HG03196 (cell line): Measurements from ENCODE around the gene ANKRD13A.
"Not testable (repeated sequence)": the region's sequence is repeated elsewhere in the genome, so short reads cannot be mapped to it uniquely, and the experiment has no call there.

Experiments
- ATAC-seq: cut with Tn5 transposase; IDR thresholded peaks from one replicate; pipeline ENCODE4 v1.9.1; 2021; ENCODE audit not compliant: unreplicated experiment

The ANKRD13A gene

DNA sequence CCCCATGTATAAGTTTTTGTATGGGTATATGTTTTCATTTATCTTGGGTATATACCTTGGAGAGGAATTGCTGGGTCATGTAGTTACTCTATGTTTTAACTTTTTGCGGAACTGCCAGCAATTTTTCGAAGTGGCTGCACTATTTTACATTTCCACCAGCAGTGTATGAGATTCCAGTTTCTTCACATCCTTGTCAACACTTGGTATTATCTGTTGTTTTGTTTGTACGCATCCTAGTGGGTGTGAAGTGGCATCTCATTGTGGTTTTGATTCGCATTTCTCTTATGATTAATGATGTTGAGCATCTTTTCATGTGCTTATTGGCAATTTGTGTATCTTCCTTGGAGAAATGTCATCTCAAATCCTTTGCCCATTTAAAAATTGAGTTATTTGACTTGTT, 6.9 kb downstream of the ANKRD13A start:
- ATAC-seq = no peak

DNA sequence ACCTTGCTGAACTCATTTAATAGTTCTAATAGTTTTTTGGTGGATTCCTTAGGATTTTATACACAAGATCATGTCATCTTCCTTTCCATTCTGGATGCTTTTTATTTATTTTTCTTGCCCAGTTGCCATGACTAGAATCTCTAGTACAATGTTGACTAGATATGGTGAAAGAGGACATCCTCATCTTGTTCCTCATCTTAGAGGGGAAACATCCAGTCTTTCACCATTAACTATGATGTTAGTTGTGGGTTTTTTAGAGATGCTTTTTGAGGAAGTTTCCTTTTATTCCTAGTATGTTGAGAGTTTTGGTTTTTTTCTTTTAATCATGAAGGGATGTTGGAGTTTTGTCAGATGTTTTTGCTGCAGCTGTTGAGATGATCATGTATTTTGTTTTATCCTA, 8.7 kb downstream of the ANKRD13A start:
- no peak for ATAC-seq

DNA sequence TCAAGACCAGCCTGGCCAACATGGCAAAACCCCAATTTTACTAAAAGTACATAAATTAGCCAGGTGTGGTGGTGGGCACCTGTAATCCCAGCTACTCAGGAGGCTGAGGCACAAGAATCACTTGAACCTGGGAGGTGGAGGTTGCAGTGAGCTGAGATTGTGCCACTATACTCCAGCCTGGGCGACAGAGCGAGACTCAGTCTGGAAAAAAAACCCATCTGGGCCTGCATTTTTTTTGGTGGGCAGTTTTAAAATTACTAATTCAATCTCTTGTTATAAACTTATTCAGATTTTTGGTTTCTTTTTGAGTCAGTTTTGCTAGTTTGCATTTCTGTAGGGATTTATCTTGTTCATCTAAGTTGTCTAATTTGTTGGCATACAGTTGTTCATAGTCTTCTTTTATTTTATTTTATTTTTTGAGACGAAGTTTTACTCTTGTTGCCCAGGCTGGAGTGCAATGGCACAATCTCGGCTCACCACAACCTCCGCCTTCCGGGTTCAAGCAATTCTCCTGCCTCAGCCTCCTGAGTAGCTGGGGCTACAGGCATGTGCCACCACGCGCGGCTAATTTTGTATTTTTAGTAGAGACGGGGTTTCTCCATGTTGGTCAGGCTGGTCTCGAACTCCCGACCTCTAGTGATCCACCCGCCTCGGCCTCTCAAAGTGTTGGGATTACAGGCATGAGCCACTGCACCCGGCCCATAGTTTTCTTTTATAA, 9.6 kb downstream of the ANKRD13A start:
- not testable (repeated sequence) for ATAC-seq

DNA sequence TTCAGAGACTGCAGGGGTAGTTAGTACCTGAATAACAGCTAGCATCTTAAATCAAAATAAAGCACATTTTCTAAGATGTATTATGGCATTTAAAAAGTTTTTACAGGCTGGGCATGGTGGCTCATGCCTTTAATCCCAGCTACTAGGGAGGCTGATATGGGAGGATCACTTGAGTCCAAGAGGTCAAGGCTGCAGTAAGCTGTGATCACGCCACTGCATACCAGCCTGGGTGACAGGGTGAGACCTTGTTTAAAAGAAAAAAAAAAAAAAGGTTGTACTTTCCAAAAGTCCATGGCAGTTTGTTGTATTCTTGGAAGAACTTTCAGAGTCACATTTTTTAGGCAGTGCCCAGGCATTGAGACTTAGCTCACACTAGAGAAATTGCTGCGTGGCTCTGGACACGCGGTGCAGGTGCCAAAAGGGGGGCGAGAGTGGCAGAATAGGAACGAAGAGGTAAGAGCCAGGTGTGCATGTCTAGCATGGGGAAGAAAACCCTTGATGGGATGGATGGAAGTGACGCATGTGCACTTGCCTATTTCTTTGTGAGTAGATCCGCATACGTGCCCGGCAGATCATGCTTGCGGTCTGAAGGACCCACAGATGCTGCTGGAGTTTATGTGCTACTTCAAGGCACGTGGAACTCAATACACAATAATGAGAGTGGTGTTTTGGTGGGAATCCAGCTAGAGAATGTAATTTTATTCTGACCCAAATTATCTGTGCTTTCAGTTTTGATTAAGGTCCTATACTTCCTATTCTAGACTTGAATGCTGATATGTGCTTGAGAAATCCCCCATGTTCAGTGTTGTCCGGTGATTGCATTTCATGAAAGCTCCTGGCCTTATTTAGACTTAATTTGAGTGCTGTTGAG, 11.9 kb downstream of the ANKRD13A start:
- peak; percentile 47 for ATAC-seq

DNA sequence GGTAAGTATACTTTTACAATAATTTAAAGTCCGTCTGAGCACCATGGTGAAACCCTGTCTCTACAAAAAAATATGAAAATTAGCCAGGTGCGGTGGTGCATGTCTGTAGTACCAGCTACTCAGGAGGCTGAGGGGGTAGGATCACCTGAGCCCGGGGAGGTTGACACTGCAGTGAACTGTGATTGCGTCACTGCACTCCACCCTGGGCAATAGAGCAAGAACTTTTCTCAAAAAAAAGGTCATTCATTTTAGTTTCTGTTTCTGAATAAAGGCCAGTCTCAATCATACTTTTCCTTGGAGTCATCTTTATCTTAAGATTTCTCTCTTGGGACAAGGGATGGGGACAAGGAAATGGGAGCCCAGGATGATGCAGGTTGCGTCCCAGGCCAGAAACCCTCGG, 12.9 kb downstream of the ANKRD13A start:
- peak; percentile 58 for ATAC-seq

DNA sequence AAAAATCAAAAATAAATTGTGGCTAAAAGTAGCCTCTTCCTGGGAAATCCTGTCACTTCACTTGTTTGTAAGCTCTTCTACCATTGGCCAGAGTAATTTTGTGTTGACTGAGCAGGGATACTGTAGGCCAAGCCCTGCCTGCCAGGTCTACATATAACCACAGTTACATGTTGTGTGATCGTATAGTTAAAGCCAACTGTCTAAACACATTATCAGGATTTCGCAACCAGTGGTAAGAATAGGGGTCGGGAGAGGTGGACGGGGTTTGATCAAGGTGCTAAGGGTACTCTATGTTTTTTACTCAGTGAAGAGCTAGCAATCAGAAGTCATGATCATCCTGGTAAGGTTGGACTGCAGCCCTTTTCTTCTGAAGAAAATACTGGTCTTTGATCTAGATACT, 13.4 kb downstream of the ANKRD13A start:
- ATAC-seq = no peak

DNA sequence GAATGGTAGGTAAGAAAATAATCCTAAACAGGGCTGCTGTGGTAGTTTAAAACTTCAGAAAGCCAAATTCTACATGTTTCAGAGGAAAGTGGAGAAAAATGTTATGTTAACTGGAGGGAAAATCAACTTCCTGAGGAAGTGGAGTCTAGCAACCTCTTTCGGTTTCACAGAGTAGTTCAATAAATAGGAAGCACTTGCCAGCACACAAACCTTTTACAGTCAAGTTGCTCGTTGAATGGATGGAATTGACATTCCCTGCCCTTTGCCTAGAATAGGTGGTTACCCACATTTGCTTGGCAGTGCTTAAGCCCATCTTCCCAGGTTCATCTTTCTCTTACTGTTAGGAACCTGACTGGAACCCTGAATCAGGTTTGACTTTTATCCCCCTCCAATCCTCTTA, 15.9 kb downstream of the ANKRD13A start:
- ATAC-seq = no peak

DNA sequence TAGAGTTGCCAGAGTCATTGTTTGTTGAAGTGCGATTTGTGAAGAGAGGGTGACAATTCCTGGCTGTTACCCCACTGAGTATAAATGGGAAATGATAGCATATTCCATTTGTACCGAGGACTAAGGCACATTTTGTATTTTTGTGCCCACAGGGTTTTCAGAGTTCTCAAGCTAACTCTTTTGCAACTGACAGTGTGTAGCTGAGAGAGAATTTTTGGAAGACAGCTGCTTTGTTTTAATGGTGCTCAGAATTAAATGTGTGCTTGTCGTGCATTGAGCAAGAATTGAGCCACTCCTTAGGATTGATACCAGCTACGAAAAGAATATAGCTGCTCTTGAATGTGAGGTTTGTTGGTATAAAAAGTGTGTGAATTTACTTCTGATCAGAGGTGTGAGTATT, 21.7 kb downstream of the ANKRD13A start:
- no peak for ATAC-seq

DNA sequence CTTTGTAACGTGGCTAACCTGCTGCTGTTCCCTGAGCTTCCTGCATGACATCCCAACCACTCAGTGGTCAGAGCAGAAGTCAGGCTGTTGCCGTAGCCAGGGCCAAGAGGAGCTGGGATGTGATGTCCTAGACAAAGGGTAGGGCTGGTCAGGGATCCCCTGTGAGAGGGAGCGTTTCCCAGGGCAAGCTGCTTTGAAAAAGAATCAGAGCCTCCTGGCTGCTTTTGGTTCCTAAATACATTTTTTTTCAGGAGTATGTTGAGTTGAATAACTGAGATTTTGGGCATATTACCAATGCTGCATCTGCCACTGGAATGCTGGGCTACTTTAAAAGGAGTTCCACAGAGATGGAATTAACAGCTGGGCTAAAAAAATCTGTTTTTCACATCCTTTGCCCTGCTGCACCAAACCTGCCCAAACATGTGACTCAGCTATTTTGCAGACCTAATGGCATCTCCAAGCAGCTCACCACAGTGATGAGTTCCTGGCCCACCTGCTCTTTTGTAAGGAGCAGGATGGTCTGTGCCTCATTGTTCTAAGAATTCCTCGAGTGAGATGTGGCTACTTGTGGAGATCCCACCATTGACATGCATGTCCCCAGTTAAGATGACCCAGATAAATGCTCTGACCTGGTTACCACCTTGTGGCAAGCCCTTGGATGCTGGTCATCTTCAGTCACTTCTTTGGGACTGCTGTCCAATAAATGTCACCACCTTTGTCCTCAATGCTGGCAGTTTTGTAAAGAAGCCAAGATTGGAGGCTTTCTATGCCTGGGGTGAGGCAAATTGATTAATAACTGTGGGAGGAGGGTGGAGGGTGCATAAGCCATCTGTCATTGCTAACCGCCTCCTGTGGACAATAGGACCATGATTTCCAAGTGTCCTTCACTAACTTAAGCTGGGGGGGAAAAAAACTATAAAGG, 24.1 kb downstream of the ANKRD13A start:
- ATAC-seq = no peak

DNA sequence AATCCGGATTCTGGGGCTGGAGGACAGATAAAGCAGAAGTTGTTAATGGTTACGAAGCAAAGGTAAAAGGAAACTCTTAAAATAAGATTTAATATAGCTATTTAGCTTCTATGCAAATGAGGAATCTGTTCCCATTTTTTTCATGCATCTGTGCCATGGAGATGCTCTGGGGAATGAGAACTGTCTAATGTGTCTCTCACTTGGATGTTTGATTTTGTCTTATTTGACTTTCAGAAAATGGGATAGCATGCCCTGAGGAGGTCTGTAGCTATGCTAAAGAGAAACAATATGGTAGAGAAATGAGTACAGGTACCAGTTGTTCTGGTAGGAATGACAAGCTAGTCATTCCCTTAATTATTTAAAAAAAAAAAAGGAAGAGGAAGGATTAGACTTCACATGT, 24.8 kb downstream of the ANKRD13A start:
- no peak for ATAC-seq

DNA sequence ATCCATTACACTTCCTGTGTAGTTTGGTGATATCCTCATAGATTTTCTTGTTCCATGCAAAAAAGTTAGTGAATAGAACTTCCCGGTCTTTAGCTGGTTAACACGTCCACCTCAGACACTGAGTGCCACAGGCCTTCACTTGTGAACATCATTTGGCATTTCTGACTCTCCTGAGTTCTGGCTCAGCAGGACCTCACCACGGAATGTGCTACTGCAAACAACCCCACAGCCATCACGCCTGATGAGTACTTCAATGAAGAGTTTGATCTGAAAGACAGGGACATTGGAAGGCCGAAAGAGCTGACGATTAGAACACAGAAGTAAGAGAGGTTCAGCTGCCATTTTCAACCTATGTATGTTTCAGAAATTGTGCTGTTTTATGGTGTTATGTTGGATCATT, 29.1 kb downstream of the ANKRD13A start:
- ATAC-seq = no peak

DNA sequence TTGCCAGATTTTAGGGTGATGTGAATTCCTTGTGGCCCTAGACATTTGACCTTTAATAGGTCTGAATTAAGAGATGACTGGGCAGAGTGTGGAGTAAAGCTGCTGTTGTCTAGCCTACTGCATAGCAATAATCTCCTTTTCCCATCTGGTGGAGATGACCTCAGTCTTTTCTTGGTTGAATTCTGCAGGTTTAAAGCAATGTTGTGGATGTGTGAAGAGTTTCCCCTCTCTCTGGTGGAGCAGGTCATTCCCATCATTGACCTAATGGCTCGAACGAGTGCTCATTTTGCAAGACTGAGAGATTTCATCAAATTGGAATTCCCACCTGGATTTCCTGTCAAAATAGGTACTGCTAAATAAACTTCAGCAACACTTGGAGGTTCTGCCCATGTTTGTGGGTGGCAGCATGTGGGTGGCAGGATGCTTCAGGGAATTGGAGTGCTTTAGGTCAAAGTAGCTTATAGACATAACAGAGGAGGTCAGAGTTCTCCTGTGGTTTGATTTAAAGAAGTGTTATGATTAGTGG, 30.1 kb downstream of the ANKRD13A start:
- no peak for ATAC-seq

DNA sequence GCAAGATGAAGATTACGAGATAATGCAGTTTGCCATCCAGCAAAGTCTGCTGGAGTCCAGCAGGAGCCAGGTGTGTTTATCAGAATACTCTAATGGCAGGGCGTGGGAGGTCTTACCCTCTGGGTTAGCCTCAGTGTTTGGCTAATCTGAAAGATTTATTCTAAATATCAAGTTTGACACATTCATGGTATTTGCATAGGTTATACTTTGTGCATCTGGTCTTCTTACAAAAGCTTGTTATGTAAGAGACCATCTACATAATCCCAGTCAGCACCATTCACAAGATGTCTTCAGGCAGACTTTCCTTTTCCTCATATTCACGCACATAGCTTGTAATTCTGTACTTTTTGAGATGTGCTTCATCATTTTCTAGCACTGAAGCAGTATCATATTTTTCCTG, 34.7 kb downstream of the ANKRD13A start:
- no peak for ATAC-seq

DNA sequence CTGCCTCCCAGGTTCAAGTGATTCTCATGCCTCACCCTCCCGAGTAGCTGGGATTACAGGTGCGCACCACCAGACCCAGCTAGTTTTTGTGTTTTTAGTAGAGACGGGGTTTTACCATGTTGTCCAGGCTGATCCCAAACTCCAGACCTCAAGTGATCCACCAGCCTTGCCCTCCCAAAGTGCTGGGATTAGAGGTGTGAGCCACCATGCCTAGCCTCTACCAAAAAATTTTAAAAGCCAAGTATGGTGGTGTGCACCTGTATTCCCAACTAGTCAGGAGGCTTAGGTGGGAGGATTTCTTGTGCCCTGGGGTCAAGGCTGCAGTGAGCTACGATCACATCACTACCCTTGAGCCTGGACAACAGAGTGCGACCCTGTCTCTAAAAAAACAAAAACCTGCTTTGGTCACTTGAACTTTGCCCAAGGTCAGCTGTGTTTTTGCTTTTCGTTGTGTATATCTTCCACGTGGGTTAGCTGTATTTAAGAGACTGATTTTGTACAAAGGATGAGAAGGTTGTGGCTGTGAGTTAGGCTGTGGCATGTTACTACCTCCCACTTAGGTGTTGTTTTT, 36.4 kb downstream of the ANKRD13A start:
- no peak for ATAC-seq

DNA sequence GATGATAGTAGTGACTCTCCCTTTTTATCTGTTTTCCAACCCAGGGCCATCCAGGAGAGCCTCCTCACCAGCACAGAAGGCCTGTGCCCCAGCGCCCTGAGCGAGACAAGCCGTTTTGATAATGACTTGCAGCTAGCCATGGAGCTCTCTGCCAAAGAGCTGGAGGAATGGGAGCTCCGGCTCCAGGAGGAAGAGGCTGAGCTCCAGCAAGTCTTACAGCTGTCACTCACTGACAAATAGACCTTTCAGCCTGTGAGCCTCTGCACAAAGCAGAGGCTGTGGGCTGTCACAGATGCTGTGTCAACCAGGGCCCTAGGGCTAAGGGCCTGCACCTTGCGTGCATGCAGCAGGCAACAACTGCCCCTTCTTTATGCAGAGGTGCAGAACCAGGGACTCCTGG, 38.1 kb downstream of the ANKRD13A start:
- ATAC-seq = no peak

DNA sequence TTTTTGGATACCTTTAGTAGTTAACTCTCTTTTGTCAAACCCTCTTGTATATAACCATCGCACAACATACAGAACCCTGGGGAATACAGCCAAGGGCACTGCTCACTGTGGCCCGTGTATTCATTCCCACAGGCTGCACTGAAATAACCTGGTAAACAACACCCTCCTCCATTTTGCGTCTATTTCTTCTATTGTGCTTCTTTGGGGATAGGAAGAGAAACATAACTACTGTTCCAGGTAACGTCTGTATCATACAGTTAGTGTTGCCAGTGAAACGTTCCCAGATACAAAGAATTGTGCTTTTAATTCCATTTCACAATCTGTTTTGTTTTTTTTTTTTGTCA, 39.5 kb downstream of the ANKRD13A start:
- ATAC-seq = no peak

DNA sequence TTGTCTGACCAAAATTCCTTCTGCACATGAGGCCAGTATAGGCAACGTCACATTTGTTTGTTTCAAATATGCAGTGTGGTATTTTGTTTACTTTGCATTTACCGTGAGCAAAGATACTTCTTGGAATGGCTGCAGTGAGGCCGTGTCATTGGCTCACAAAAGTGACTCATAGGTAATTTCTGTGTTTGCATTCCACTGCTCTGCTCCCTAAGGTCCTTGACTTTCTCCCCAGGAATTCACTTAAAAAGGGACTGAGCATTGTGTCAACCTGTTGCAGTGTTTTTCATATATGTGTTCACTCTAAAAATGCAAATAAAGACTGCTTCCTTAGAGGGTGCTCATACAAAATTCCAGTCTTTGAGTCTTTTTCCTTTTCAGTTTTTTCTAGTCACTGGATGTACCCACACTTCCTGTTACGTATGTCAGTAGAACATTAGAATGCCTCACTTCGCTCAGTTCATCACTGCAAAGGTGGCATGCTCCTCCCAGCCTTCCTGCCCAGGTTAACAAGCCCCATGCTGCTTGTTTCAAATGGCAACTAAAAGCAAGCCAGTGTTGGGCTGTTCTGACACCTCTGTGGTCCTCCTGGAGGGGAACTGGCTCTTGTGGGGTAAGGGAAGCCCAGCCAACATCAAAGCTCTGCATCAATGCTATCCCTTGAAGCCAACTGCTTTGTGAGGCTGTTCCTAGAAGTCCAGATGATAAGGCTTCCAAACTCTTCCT, 40.0 kb downstream of the ANKRD13A start:
- no peak for ATAC-seq

DNA sequence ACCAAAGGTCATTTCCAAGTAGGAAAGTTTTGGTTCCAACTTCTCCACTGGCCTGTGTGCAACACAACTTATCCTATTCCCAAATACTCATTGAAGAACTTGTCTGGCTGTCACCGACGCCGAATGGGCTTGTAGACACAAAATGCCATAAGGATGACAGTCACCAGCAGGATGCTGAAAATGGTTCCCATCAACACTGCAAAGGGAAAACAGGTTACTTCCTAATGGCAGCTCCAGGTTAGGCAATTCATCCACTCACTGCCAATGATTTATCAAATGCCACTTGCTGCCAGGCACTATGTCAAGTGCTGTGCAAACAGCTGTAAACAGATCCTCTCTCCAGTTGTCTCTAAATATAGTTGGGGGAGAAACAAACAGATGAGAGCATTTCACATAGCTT, 43.0 kb downstream of the ANKRD13A start:
- ATAC-seq = no peak

DNA sequence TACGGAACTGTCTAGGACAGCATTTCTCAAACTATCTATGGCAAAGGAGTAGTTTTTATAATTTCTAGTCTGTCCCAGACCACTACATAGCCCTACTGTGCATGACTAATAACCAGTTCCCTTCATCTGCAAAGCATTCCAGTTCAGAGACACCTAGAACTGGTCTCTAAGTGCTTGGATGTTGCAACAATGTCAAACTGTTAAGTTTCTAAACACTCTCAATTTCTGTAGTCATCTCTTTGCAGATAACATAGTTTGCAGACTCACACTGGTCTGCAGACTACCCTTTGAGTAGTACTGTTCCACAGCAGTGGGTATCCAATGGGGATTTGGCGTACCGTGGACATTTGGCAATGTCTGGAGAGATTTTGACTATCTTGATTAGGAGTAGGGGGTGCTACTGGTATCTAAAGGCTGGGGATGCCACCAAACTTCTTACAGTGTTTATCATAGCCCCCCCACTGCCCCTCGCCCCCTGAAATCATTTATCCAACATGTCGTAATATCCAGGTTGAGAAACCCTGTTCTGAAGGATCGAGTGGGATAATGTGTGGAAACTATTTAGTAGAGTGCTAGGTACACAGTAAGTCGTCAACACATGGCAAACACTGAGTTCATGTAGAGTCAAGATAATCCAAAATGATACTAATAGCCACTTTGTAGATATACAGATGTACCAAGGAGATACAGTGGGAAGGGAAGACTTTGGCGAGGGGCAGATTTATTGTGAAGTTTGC, 47.4 kb downstream of the ANKRD13A start:
- no peak for ATAC-seq
